PFSK-1 (cell line): Measurements from ENCODE around the gene RASL11A.

Experiments
- POLR2AphosphoS5 ChIP-seq: IDR thresholded peaks from 2 replicates; pipeline ENCODE4 v1.6.1; 2012; ENCODE audit warnings: low read depth, mild to moderate bottlenecking, control low read depth, low read length, moderate library complexity
- SIN3A ChIP-seq: IDR thresholded peaks from 2 replicates; pipeline ENCODE4 v1.6.1; 2012; ENCODE audit warnings: mild to moderate bottlenecking, low read length, moderate library complexity, borderline replicate concordance; ENCODE audit not compliant: insufficient read depth
- TAF1 ChIP-seq: IDR thresholded peaks from 2 replicates; pipeline ENCODE4 v1.6.1; 2012; ENCODE audit warnings: low read length, control low read depth, borderline replicate concordance; ENCODE audit not compliant: insufficient read depth
- TF ChIP-seq, protein P1 (sequence below), 2 experiments: IDR thresholded peaks; 2 replicates each; pipeline versions ENCODE4 v1.6.1 to v1.8.0; 2011 to 2012; ENCODE audit warnings: low read depth in 2 of 2, low read length in 2 of 2, control low read depth in 1 of 2, inconsistent platforms in 1 of 2, mild to moderate bottlenecking in 1 of 2, moderate library complexity in 1 of 2; ENCODE audit not compliant: insufficient read depth in 1 of 2

GRCh38 chr13:27319404-27319803 is 48.8 kb downstream of the RASL11A start:
- TF ChIP-seq POLR2AphosphoS5 (no peak), TAF1 (no peak), SIN3A (no peak)
- TF ChIP-seq, protein P1, sequence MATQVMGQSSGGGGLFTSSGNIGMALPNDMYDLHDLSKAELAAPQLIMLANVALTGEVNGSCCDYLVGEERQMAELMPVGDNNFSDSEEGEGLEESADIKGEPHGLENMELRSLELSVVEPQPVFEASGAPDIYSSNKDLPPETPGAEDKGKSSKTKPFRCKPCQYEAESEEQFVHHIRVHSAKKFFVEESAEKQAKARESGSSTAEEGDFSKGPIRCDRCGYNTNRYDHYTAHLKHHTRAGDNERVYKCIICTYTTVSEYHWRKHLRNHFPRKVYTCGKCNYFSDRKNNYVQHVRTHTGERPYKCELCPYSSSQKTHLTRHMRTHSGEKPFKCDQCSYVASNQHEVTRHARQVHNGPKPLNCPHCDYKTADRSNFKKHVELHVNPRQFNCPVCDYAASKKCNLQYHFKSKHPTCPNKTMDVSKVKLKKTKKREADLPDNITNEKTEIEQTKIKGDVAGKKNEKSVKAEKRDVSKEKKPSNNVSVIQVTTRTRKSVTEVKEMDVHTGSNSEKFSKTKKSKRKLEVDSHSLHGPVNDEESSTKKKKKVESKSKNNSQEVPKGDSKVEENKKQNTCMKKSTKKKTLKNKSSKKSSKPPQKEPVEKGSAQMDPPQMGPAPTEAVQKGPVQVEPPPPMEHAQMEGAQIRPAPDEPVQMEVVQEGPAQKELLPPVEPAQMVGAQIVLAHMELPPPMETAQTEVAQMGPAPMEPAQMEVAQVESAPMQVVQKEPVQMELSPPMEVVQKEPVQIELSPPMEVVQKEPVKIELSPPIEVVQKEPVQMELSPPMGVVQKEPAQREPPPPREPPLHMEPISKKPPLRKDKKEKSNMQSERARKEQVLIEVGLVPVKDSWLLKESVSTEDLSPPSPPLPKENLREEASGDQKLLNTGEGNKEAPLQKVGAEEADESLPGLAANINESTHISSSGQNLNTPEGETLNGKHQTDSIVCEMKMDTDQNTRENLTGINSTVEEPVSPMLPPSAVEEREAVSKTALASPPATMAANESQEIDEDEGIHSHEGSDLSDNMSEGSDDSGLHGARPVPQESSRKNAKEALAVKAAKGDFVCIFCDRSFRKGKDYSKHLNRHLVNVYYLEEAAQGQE (IDR thresholded peaks at IDR 0.05; ENCODE audit: insufficient read depth in 1 of 2, low read depth in 2 of 2, low read length in 2 of 2), result no peak
